Natural killer cell treated with Interleukin-12 subunit alpha and Interleukin-12 subunit beta and Interleukin-15 and Interleukin-18, amount 100 ng/mL, for 72 hours (primary cell): ENCODE data around the gene SYDE1. TPM values are rescaled to one million over a fixed set of nuclear protein-coding genes. Genes with fewer than 3 reads are reported as not detected.

Source experiments
- ATAC-seq, 2 donors: fragments of 150-1000 bp; cut with Tn5 transposase in 1 of 2; sonication (Bioruptor Pico), chemical (Tn5 transposase) in 1 of 2; 2 replicates each; pipeline ENCODE4 v1.10.0; 2021
- DNase-seq: peaks from one replicate; pipeline ENCODE4 v3.0.0; 2022; ENCODE audit warnings: low spot score
- H3K27ac Mint-ChIP-seq, 2 donors: 1 replicate in 1 of 2; 2 replicates in 1 of 2; pipeline ENCODE4 v1.8.0; 2022; ENCODE audit warnings: mixed read lengths in 2 of 2, mild to moderate bottlenecking in 1 of 2, moderate library complexity in 1 of 2
- H3K27me3 Mint-ChIP-seq, 2 donors: 1 replicate in 1 of 2; 2 replicates in 1 of 2; pipeline ENCODE4 v1.8.0; 2022; ENCODE audit warnings: mixed read lengths in 2 of 2
- H3K36me3 Mint-ChIP-seq: one replicate; pipeline ENCODE4 v1.8.0; 2022; ENCODE audit warnings: mixed read lengths
- H3K4me1 Mint-ChIP-seq, 2 donors: 1 replicate in 1 of 2; 2 replicates in 1 of 2; pipeline ENCODE4 v1.8.0; 2022; ENCODE audit warnings: low read depth in 2 of 2, mixed read lengths in 2 of 2, mild to moderate bottlenecking in 1 of 2
- H3K4me3 Mint-ChIP-seq: one replicate; pipeline ENCODE4 v1.8.0; 2022; ENCODE audit warnings: mixed read lengths
- H3K9me3 Mint-ChIP-seq: 2 replicates; pipeline ENCODE4 v1.8.0; 2022; ENCODE audit warnings: mixed read lengths
- total RNA-seq, 2 donors: library from RNA; stranded (reverse); gene quantifications; one replicate each; pipeline ENCODE4 v1.2.3, GENCODE V29; 2022

The SYDE1 gene
- total RNA-seq, 2 donors from 2014 or later: not detected

DNA sequence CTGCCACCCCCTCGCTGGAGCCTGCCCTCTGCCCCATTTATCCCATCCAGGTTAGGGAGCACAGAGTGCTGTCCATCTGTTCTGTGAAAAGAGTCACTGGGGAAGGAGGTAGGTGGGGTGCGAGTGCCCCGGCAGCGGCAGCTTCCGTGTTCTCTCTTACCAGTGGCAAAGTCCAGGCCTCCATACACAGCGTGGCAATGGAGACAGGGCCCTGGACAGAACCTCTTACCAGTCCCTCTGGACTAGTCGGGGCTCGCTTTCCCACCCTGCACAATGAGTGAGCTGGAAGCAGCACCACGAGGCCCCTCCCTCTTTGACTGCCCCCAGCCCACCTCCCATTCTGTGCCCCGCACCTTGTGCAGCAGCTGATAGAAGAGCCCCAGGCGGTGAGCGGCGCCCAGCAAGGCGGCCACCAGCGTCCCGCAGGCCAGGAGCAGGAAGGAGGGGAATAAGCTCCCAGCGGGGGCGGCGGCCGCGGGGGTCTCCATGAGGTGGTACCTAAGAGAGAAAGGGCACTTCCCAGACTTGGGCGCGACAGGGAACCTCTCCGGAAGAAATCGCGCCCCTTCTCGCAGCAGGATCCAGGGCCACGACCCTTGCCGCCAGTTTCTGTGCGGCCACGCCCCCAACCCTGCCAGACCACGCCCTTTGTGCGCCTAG is 17.5 kb downstream of the SYDE1 start:
- Mint-ChIP-seq H3K4me3 (peak overlapping the region; percentile 92), H3K4me1 (peaks cover 14 to 19% of the 10 kb centered on the region in 2 donors), H3K36me3 (no peaks in the 10 kb centered on the region), H3K27me3 (peaks cover 0 to 2% of the 10 kb centered on the region in 2 donors), H3K9me3 (no peaks in the 10 kb centered on the region), H3K27ac (peak overlapping the region; percentile 85 to 96)
- ATAC-seq (no peak), DNase-seq (no peak)

DNA sequence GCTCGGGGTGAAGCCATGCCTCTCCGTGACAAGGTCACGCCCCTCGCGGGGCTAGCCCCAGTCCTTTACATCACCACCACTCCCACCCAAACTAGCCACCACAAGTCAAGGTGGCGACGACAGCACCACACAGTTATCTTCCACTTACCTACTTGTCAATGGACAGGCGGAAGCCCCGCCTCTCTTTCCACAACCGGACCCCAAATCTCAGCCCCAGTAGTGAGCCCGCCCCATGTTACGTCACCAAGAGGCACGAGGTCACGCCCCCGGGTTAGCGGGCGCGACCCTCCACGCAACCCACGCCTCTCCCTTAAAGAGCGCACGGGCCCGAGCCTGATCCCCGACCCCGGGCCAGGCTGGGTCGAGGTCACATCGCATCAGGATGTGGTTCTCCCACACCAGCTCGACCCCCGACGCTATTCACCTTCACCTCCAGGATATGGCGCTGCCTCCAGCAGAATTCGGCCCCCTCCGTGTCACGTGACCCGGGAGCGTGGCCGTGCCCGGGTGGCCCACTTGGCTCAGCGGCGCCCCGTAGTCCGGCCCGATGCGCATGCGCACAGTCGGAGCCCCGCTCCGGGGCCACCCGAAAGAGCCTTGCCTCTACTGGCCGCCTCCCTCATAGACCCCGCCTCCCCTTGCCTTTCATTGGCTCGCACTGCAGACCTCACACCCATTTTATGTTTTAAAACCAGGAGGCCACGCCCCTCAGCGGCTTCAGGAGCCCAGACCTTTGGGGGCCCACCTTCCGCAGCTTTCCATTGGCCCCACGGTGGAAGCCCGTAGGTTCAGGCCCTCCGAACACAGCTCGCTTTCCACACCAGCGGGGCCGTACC is 18.2 kb downstream of the SYDE1 start:
- Mint-ChIP-seq H3K27ac (peak overlapping the region; percentile 85 to 96), H3K9me3 (no peaks in the 10 kb centered on the region), H3K4me1 (peaks cover 14 to 19% of the 10 kb centered on the region in 2 donors), H3K36me3 (no peaks in the 10 kb centered on the region), H3K27me3 (peaks cover 0 to 2% of the 10 kb centered on the region in 2 donors), H3K4me3 (peak overlapping the region; percentile 92)
- peak; percentile 99 for DNase-seq
- peak; percentile 96 for ATAC-seq

DNA sequence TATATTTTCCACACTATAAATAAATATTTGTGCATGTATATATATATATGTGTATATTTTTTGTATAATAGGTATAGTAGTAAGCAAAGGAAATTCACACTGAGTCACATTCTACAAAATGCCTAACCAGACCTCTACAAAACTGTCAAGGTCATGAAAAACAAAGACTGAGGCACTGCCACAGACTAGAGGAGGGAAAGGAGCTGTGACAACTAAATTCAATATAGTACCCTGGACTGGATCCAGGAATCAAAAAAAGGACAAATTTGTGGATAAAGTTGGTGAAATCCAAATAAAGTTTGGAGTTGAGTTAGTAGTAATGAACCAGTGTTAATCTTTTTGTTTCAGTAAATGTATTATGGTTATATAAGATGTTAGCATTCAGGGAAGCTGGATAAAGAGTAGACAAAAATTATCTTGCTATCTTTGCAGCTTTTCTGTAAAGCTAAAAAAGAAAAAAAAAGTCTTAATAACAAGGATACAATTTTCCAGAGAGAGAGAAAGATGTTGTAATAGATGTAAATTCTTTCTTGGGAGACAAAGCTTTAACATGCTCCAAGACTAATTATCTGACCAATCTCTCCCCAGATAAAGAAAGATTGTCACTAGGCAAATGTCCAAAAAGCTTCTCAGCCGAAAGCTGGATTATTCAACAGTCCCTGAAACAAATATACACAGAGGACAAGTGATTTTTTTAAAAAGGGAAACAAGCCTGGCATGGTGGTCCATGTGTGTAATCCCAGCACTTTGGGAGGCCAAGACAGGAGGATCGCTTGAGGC is 19.1 kb downstream of the SYDE1 start:
- peaks cover 0 to 2% of the 10 kb centered on the region in 2 donors for H3K27me3 Mint-ChIP-seq
- ATAC-seq (no peak), DNase-seq (no peak)
- H3K4me3 Mint-ChIP-seq: peak overlapping the region; percentile 92
- H3K36me3 Mint-ChIP-seq: no peaks in the 10 kb centered on the region
- H3K9me3 Mint-ChIP-seq: no peaks in the 10 kb centered on the region
- peaks cover 14 to 17% of the 10 kb centered on the region in 2 donors for H3K4me1 Mint-ChIP-seq
- H3K27ac Mint-ChIP-seq: peak overlapping the region; percentile 85 to 96

DNA sequence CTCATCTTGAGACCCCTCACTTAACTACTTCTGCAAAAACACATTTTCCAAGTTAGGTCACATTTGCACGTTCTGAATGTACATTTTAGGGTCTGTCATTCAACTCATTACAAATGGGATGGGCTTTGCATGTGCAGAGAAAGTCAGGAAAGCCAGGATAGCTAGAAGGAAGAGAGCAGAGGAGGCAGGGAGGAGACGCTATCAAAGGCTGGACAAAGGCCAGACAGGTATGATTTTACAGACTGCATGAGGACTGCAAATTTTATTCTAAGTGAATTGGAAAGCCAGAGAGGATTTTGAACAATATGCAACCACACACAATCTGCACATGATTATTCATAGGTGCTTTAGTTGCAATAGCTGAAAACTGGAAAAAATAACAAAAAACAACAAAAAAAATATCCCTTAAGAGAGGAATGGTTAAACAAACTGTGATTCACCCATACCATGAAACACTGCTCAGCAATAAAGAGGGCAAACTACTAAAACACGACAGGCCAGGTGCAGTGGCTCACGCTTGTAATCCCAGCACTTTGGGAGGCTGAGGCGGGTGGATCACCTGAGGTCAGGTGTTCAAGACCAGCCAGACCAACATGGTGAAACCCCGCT is 21.1 kb downstream of the SYDE1 start:
- Mint-ChIP-seq H3K27me3 (peaks cover 0 to 5% of the 10 kb centered on the region in 2 donors), H3K9me3 (no peaks in the 10 kb centered on the region), H3K4me3 (no peak overlapping the region), H3K27ac (peak overlapping the region in 1 of 2 donors; percentile 10), H3K36me3 (no peaks in the 10 kb centered on the region), H3K4me1 (peaks cover 14% of the 10 kb centered on the region in 2 donors)
- DNase-seq (no peak), ATAC-seq (no peak)

DNA sequence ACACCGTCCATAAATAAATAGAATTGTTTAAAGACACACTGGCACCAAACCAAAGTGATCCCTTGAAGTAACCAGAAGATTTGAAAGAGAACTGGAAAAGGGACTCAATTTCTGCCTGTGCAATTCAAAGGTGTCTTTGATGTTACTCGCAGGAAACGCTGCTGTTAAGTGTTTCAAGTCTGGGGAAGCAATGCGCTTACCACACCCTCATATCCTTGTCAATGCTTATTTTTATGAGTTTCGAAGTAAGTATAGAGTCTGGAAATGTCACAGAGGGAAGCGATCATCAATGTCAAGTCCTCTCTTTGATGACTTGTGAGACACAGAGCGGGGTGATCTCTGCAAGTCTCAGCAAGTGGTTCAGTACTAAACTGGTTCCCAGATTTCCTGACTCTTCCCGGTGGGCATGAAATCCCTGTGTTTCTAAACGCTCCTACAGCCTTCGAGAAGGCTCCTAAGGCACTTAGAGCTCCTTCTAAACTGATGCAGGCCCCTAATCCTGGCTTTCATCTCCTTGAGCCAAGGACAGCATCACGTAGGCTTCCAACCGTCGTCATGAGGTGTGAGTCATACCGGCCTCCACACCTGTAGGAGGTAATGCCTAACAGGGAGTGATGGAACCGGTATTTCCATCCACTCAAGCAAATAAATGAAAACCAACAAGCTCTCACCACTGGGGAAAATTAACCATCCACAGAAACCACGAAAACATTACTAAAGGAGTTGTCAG is 22.8 kb downstream of the SYDE1 start:
- no peaks in the 10 kb centered on the region for H3K9me3 Mint-ChIP-seq
- DNase-seq: no peak
- no peak for ATAC-seq
- H3K36me3 Mint-ChIP-seq: no peaks in the 10 kb centered on the region
- peaks cover 5 to 8% of the 10 kb centered on the region in 2 donors for H3K4me1 Mint-ChIP-seq
- peaks cover 0 to 5% of the 10 kb centered on the region in 2 donors for H3K27me3 Mint-ChIP-seq
- H3K4me3 Mint-ChIP-seq: no peak overlapping the region
- H3K27ac Mint-ChIP-seq: no peak overlapping the region

DNA sequence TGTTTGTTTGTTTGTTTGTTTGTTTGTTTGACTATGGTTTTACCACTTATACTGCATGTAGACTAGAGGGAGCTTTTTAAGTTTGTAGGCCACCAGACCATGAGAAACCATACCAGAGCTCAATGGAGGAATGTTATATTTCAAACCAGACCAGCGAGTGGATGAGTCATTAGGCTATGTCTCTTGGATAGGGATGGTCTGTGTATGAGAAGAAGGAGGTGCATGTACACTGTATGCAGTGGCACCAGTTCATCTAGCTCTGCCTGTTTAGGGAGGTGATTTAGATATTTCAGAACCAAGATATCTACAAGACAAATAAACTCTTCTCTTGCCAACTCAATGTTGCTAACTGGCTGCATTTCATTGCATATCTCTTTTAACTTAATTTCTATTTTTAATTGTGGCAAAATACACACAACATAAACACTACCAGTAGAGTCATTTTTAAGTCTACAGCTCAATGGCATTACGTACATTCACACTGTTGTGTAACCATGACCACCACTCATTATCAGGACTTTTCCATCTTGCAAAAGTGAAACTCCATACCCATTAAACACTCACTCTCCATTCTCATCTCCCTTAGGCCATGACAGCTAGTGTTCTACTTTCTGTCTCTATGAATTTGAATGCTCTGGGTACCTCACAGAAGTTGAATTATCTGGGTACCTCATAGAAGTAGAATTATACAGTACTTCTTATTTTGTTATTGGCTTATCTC is 29.2 kb downstream of the SYDE1 start:
- DNase-seq (no peak), ATAC-seq (no peak)
- H3K9me3 Mint-ChIP-seq: no peaks in the 10 kb centered on the region
- no peak overlapping the region for H3K27ac Mint-ChIP-seq
- no peak overlapping the region for H3K4me3 Mint-ChIP-seq
- H3K36me3 Mint-ChIP-seq: peaks cover 13% of the 10 kb centered on the region
- peaks cover 9 to 16% of the 10 kb centered on the region in 2 donors for H3K27me3 Mint-ChIP-seq
- H3K4me1 Mint-ChIP-seq: peaks cover 0 to 2% of the 10 kb centered on the region in 2 donors

DNA sequence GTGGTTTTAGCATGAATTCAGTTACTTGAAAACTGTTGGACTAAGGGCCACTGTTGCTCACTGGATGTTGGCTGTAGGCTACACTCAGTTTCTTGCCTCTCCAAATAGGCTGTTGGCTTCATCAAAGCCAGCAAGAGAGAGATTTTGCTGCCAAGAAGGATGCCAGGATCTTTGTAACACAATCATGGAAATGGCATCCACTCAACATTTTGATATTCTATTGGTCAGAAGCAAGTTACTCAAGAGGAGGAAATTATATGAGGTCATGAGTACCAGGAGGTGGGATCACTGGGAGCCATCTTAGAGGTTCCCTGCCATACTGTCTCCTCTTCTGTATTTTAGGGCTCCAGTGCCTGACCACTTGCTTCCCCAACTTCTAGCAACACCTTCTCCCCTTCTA is 30.6 kb downstream of the SYDE1 start:
- ATAC-seq (no peak), DNase-seq (no peak)
- H3K9me3 Mint-ChIP-seq: no peaks in the 10 kb centered on the region
- no peak overlapping the region for H3K4me3 Mint-ChIP-seq
- H3K4me1 Mint-ChIP-seq: peaks cover 0 to 2% of the 10 kb centered on the region in 2 donors
- no peak overlapping the region for H3K27ac Mint-ChIP-seq
- H3K27me3 Mint-ChIP-seq: peaks cover 13 to 18% of the 10 kb centered on the region in 2 donors
- peaks cover 13% of the 10 kb centered on the region for H3K36me3 Mint-ChIP-seq

DNA sequence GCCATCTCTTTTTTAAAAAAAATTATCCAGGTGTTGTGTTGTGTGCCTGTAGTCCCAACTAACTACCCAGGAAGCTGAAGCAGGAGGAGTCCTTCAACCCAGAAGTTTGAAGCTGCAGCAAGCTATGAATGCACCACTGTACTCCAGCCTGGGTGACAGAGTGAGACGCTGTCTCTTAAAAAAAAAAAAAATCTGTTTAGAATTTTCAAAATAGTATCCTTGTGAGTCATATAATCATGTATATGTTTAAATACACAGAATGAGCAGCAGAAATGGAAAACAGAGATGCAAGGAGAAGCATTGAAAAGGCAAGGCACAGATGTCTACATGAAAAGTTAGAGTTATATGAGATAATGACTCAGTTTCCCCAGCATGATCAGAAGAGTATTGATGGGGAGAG is 31.2 kb downstream of the SYDE1 start:
- peaks cover 13 to 18% of the 10 kb centered on the region in 2 donors for H3K27me3 Mint-ChIP-seq
- H3K36me3 Mint-ChIP-seq: peaks cover 13% of the 10 kb centered on the region
- H3K27ac Mint-ChIP-seq: no peak overlapping the region
- H3K9me3 Mint-ChIP-seq: no peaks in the 10 kb centered on the region
- no peak for ATAC-seq
- peaks cover 0 to 2% of the 10 kb centered on the region in 2 donors for H3K4me1 Mint-ChIP-seq
- no peak overlapping the region for H3K4me3 Mint-ChIP-seq
- DNase-seq: no peak

DNA sequence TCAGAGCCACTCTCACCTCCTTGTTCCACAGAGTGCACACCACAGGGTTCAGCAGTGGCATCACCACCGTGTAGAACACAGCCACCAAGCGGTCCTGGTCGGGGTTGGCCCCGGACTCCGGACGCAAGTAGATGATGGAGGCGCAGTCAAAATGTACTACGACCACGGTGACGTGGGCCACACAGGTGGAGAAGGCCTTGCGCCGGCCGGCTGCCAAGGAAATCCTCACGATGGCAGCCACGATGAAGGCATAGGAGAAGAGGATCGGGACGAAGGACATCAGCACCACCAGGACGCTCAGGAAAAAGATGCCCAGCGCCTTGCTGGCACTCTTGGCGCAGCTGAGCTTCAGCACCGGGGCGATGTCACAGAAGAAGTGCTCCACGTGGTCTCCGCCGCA is 33.9 kb downstream of the SYDE1 start:
- DNase-seq (no peak), ATAC-seq (no peak)
- Mint-ChIP-seq H3K36me3 (peaks cover 13% of the 10 kb centered on the region), H3K27ac (no peak overlapping the region), H3K27me3 (peaks cover 19 to 23% of the 10 kb centered on the region in 2 donors), H3K4me1 (peaks cover 0 to 2% of the 10 kb centered on the region in 2 donors), H3K4me3 (no peak overlapping the region), H3K9me3 (no peaks in the 10 kb centered on the region)

DNA sequence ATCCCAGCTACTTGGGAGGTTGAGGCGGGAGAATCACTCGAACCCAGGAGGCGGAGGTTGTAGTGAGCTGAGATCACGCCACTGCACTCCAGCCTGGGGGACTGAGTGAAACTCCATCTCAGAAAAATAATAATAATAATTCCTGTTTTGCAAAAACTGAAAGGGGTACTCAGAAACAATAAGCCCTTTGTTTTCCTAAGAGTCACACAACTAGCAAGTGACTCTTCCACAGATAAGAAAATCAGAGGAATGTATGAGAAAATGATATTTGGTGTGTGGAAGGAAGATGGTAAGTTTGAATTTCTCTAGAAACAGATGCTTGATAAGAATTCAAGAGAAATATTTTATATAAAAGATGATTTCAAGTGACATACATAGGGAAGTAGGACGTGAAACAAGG is 35.1 kb downstream of the SYDE1 start:
- Mint-ChIP-seq H3K27me3 (peaks cover 13 to 16% of the 10 kb centered on the region in 2 donors), H3K36me3 (peaks cover 13% of the 10 kb centered on the region), H3K9me3 (no peaks in the 10 kb centered on the region), H3K4me1 (no peaks in the 10 kb centered on the region), H3K4me3 (no peak overlapping the region), H3K27ac (no peak overlapping the region)
- DNase-seq (no peak), ATAC-seq (no peak)

DNA sequence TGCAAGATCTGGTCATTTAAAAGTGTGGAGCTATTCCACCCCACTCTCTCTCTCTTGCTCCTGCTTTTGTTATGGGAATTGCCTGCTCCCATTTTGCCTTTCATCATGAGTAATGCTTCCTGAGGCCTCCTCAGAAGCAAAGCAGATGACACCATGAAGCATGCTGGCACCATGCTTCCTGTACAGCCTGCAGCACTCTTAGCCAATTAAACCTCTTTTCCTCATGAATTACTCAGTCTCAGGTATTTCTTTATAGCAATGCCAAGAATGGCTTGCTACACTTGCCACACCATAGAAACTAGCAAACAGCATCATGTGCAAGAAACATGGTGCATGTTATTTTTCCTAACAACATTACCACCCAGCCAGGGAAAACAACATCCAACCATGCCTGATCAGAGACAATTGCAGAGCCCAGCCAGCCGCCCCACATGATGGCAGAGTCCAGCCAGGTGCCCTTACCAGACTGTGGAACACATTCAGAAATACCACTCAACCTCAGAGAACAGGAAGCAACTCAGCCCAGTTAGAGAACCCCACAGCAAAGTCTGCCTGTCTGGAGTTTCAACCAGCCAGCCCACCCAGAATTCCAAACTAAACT is 36.9 kb downstream of the SYDE1 start:
- no peak overlapping the region for H3K27ac Mint-ChIP-seq
- ATAC-seq: no peak
- H3K36me3 Mint-ChIP-seq: peaks cover 5% of the 10 kb centered on the region
- DNase-seq: no peak
- no peak overlapping the region for H3K4me3 Mint-ChIP-seq
- no peaks in the 10 kb centered on the region for H3K4me1 Mint-ChIP-seq
- no peaks in the 10 kb centered on the region for H3K9me3 Mint-ChIP-seq
- H3K27me3 Mint-ChIP-seq: peaks cover 13% of the 10 kb centered on the region in 2 donors

DNA sequence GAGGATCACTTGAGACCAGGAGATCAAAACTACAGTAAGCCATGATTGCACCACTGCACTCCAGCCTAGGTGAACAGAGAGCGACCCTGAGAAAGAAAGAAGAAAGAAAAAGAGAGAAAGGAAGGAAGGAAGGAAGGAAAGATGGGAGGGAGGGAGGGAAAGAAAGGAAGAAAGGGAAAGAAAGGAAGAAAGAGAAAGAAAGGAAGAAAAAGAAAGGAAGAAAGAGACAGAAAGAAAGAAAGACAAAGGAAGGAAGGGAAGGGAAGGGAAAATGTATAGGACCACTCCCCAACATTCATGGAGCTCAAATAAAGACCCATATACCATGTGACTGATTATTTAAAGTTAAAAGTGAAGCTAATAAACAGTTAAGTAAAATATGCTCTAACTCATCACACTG is 39.9 kb downstream of the SYDE1 start:
- ATAC-seq: no peak
- Mint-ChIP-seq H3K27me3 (peaks cover 5 to 7% of the 10 kb centered on the region in 2 donors), H3K27ac (no peak overlapping the region), H3K4me3 (no peak overlapping the region), H3K4me1 (peaks cover 0 to 3% of the 10 kb centered on the region in 2 donors), H3K9me3 (no peaks in the 10 kb centered on the region), H3K36me3 (no peaks in the 10 kb centered on the region)
- DNase-seq: no peak
